Measurements from ENCODE around the gene GAD2. TPM values are rescaled to one million over a fixed set of nuclear protein-coding genes. Genes with fewer than 3 reads are reported as not detected.

The GAD2 gene
- total RNA-seq, 4 donors from 2014 or later, result not detected

GRCh38 chr10:26194275-26194674 lies 22.3 kb upstream of the GAD2 start:
- 65 to 71% methylated on average over 5 of the region's 5 CpGs for WGBS, 2 donors
- no peak for TF ChIP-seq EP300 (IDR thresholded peaks at IDR 0.05)
- H3K27ac ChIP-seq, result no peak overlapping the region
- H3K9me3 ChIP-seq, result no peaks in the 10 kb centered on the region
- no peaks in the 10 kb centered on the region for H3K27me3 ChIP-seq
- H3K4me1 ChIP-seq, result no peaks in the 10 kb centered on the region
- no peak for DNase-seq (ENCODE audit: low spot score in 2 of 2)
- no peak overlapping the region for H3K4me3 ChIP-seq
- H3K36me3 ChIP-seq, result no peaks in the 10 kb centered on the region

GRCh38 chr10:26197248-26197647 lies 19.3 kb upstream of the GAD2 start:
- TF ChIP-seq EP300 (IDR thresholded peaks at IDR 0.05) (no peak), POLR2A (IDR thresholded peaks at IDR 0.05) (no peak)
- TF ChIP-seq, protein P1, sequence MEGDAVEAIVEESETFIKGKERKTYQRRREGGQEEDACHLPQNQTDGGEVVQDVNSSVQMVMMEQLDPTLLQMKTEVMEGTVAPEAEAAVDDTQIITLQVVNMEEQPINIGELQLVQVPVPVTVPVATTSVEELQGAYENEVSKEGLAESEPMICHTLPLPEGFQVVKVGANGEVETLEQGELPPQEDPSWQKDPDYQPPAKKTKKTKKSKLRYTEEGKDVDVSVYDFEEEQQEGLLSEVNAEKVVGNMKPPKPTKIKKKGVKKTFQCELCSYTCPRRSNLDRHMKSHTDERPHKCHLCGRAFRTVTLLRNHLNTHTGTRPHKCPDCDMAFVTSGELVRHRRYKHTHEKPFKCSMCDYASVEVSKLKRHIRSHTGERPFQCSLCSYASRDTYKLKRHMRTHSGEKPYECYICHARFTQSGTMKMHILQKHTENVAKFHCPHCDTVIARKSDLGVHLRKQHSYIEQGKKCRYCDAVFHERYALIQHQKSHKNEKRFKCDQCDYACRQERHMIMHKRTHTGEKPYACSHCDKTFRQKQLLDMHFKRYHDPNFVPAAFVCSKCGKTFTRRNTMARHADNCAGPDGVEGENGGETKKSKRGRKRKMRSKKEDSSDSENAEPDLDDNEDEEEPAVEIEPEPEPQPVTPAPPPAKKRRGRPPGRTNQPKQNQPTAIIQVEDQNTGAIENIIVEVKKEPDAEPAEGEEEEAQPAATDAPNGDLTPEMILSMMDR (IDR thresholded peaks at IDR 0.05), result no peak
- H3K4me1 ChIP-seq, result no peaks in the 10 kb centered on the region
- WGBS, 2 donors, result 87 to 98% methylated on average over 2 of the region's 2 CpGs

DNA sequence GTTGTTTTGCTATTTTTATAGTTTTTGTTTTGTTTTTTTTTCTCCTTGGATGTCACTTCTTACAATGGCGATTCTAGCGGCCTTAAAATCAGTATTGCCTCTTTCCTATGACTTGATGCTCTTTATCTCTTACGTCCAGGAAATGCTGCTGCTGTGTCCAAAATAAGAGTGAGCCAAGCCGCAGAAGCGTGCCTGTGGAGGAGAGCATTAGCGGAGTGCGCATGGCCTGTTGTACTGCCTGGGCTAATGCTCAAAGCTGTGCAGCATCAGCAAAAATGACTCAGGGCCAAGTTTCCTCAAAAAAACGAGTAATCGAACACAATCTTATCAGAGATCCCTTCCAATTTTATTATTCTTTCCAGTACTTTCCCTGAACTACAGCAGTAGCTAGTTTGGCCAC lies 18.5 kb upstream of the GAD2 start:
- no peak overlapping the region for H3K4me3 ChIP-seq
- H3K9me3 ChIP-seq, result no peaks in the 10 kb centered on the region
- TF ChIP-seq EP300 (IDR thresholded peaks at IDR 0.05), result no peak
- TF ChIP-seq, protein P1 (IDR thresholded peaks at IDR 0.05), result no peak
- H3K36me3 ChIP-seq, result no peaks in the 10 kb centered on the region
- no peaks in the 10 kb centered on the region for H3K4me1 ChIP-seq
- WGBS, 2 donors, result 91 to 93% methylated on average over 9 of the region's 9 CpGs
- H3K27ac ChIP-seq, result no peak overlapping the region
- no peak for DNase-seq (ENCODE audit: low spot score in 2 of 2)
- no peaks in the 10 kb centered on the region for H3K27me3 ChIP-seq

More at GRCh38 chr10:26197248-26197647, 19.3 kb upstream of the GAD2 start:
- no peak overlapping the region for H3K4me3 ChIP-seq
- H3K36me3 ChIP-seq, result no peaks in the 10 kb centered on the region
- no peak for DNase-seq (ENCODE audit: low spot score in 2 of 2)
- H3K27ac ChIP-seq, result no peak overlapping the region
- no peaks in the 10 kb centered on the region for H3K27me3 ChIP-seq
- no peaks in the 10 kb centered on the region for H3K9me3 ChIP-seq

DNA sequence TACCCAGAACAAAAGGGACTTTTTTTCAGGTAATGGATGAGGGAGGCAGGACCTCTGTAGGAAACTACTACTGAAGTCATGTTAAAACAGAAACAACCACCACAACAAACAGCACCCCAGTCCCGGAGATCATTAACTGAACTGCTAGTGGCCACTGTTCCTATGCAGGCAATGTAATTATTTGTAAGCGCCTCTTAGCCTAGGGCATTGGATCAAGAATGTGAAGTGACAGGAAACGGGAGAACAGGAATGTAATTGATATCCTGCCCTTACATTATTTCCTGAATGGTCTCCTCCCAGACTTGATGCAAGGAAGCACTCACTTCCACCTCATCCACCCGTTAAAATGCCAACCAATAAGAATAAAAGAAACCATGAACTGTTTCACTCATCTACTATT lies 16.7 kb upstream of the GAD2 start:
- H3K27me3 ChIP-seq, result no peaks in the 10 kb centered on the region
- WGBS, 2 donors, result 19 to 33% methylated on average over 4 of the region's 4 CpGs
- no peaks in the 10 kb centered on the region for H3K9me3 ChIP-seq
- no peak overlapping the region for H3K27ac ChIP-seq
- H3K4me3 ChIP-seq, result no peak overlapping the region
- no peak for TF ChIP-seq POLR2A (IDR thresholded peaks at IDR 0.05)
- TF ChIP-seq, protein P1 (IDR thresholded peaks at IDR 0.05), result no peak
- no peak for TF ChIP-seq EP300 (IDR thresholded peaks at IDR 0.05)
- H3K4me1 ChIP-seq, result no peaks in the 10 kb centered on the region
- no peaks in the 10 kb centered on the region for H3K36me3 ChIP-seq
- no peak for DNase-seq (ENCODE audit: low spot score in 2 of 2)

DNA sequence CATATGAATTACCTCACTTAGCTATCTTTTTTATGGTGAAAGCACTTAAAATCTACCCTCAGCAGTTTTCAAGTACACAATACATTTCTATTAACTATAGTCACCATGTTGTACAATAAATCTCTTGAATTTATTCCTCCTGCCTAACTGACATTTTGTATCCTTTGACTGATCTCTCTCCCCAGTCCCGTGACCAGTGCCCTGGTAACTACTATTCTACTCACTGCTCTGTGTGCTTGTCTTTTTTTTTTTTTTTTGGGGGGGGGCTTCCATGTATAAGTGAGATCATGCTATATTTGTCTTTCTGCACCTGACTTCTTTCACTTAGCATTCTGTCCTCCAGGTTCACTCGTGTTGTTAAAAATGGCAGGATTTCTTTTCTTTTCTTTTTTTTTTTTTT lies 11.4 kb upstream of the GAD2 start:
- Histone ChIP-seq H3K4me1 (no peaks in the 10 kb centered on the region), H3K27me3 (no peaks in the 10 kb centered on the region), H3K27ac (no peak overlapping the region), H3K9me3 (peaks cover 0 to 10% (median 0%) of the 10 kb centered on the region in 4 donors), H3K4me3 (no peak overlapping the region), H3K36me3 (no peaks in the 10 kb centered on the region)
- WGBS, 2 donors, result 60 to 63% methylated on average over 2 of the region's 2 CpGs
- DNase-seq (ENCODE audit: low spot score in 2 of 2), result no peak
- TF ChIP-seq, protein P1 (IDR thresholded peaks at IDR 0.05), result no peak
- TF ChIP-seq EP300 (IDR thresholded peaks at IDR 0.05), result no peak
- no peak for TF ChIP-seq POLR2A (IDR thresholded peaks at IDR 0.05)

All from tibial nerve (tissue), 4 donors.